Peyer's patch (tissue), 4 donors: ENCODE data around the gene SPATA13.

Experiments
- CTCF ChIP-seq, 6 experiments: fragments of 450-650 bp in 4 of 6; fragments of 200-600 bp in 2 of 6; sonication (generic) in 1 of 6; IDR thresholded peaks; one replicate each; pipeline ENCODE4 v1.5.1; 2017 to 2019; ENCODE audit warnings: antibody characterized with exemption in 6 of 6, mild to moderate bottlenecking in 3 of 6, moderate library complexity in 1 of 6
- POLR2A ChIP-seq, 2 donors: fragments of 450-650 bp; IDR thresholded peaks; one replicate each; pipeline ENCODE4 v1.5.1; 2017; ENCODE audit warnings: antibody characterized with exemption in 2 of 2, mild to moderate bottlenecking in 2 of 2, moderate library complexity in 2 of 2

- TF ChIP-seq POLR2A (IDR thresholded peaks at IDR 0.05) (no peak), CTCF (IDR thresholded peaks at IDR 0.05) (no peak)
Measured at GRCh38 chr13:24301434-24301833, 140.9 kb downstream of the SPATA13 start.
